AG09319 (cell line): ENCODE data around the gene GFOD2.

Source experiments
- DNase-seq: peaks from one replicate; pipeline ENCODE4 v3.0.0-alpha.2; 2010; ENCODE audit warnings: low read depth; ENCODE audit errors: extremely low read depth
- CTCF ChIP-seq: IDR thresholded peaks from 2 replicates; pipeline ENCODE4 v1.5.1; 2011; ENCODE audit warnings: low read depth, mild to moderate bottlenecking, inconsistent platforms, low read length, moderate library complexity

The GFOD2 gene

GRCh38 chr16:67685388-67686112 lies 33.6 kb downstream of the GFOD2 start:
- TF ChIP-seq CTCF = no peak
- DNase-seq = no peak

GRCh38 chr16:67683767-67684166 lies 35.3 kb downstream of the GFOD2 start:
- DNase-seq = no peak
- no peak for TF ChIP-seq CTCF

- no peak for TF ChIP-seq CTCF
- no peak for DNase-seq
Measured at GRCh38 chr16:67679935-67680897, 38.9 kb downstream of the GFOD2 start.

GRCh38 chr16:67678354-67679023 lies 40.6 kb downstream of the GFOD2 start:
- no peak for TF ChIP-seq CTCF
- no peak for DNase-seq

GRCh38 chr16:67677712-67678111 lies 41.4 kb downstream of the GFOD2 start:
- no peak for TF ChIP-seq CTCF
- DNase-seq = no peak

- DNase-seq = no peak
- TF ChIP-seq CTCF = no peak
Measured at GRCh38 chr16:67676939-67677338, 42.2 kb downstream of the GFOD2 start.
